NCI-H128 (cell line): ENCODE results near the gene CCNF.

Experiments
- DNase-seq: peaks from one replicate; lab custom pipeline; 2025; ENCODE audit not compliant: unreplicated experiment; lab: John Stamatoyannopoulos, UW

The CCNF gene

GRCh38 chr16:2499890-2500429, 70.7 kb downstream of the CCNF start:
- no peak for DNase-seq

GRCh38 chr16:2500430-2500917, 71.2 kb downstream of the CCNF start:
- DNase-seq, result no peak

DNA sequence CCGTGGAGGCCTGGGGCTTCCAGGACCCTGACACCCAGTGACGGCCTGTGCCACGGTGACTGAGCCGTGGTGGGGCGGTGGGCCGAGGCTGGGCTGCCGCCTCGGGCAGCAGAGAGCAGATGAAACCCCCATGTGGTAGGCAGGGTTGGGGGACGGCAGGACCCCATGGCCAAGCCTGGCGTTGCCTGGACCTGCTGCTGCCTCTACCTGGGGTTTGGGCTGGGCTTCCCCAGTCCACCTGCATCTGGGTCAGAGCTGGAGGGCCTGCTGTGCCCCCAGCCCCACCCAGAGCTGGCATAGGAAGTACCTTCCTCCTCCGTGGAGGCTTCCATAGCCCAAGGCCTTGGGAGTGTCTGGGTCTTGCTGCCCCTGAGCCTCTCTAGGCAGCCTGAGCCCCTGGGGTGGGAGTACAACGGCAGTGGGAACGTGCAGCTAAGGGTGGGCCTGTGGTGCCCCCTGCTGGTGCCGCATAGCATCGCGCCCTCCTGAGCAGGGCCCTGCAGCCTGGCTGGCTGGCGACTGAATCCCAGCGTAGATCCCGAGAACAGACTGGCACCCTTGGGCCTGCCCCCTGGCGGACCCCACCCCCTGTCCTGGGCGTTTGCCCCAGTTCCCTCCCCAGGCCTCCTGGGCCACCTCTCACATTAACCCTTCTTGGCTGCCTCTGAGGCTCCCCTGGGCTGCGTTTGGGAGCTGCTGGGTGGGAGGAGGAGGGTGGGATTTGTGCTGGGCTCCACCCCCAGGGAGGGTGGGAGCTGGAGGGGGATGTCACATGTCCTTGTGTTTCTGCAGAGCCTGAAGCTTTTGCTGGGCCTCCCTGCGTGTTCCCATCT, 71.9 kb downstream of the CCNF start:
- DNase-seq, result peak; percentile 74

- DNase-seq, result no peak
Observed at GRCh38 chr16:2501946-2502895, 73.0 kb downstream of the CCNF start.

- DNase-seq, result no peak
Observed at GRCh38 chr16:2505695-2506094, 76.4 kb downstream of the CCNF start.

- DNase-seq, result no peak
Observed at GRCh38 chr16:2507052-2507659, 77.9 kb downstream of the CCNF start.

DNA sequence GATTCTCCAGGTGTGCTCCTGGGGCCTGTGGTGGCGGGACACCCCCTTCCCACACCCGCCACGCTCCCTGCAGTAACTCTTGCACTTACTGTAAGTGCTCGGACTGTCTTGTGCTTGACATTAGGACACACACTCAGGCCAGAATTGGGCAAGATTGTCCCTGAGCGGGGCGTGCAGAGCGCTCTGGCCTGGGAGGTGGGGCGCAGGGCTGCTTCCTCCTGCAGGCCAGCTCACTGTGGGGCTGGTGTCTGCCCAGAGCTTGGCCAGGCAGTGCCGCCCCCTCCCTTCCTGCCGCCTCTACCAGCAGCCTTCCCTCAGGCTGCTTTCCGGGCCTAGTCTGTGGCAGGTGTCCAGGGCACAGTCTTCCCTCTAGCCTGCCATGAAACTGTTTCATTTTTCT, 78.4 kb downstream of the CCNF start:
- DNase-seq, result no peak
